Keratinocyte (primary cell): Measurements from ENCODE around the gene CA7. TPM values are rescaled to one million over a fixed set of nuclear protein-coding genes. Genes with fewer than 3 reads are reported as not detected.

ENCODE experiments used
- DNase-seq: peaks from one replicate; pipeline ENCODE4 v3.0.0-alpha.2; 2011; ENCODE audit warnings: low read depth, missing footprints, low spot score
- FAIRE-seq: peaks from 2 replicates; lab custom pipeline; 2011; peaks lifted over from hg19 to GRCh38; lab: Jason Lieb, UNC
- H2AFZ ChIP-seq: 2 replicates; pipeline ENCODE4 v1.6.0; 2012; ENCODE audit warnings: low read length, control low read depth, inconsistent platforms; ENCODE audit not compliant: control insufficient read depth
- H3K27ac ChIP-seq: 2 replicates; pipeline ENCODE4 v1.5.1; 2011; ENCODE audit warnings: low read length; ENCODE audit not compliant: control insufficient read depth, insufficient read depth
- H3K27me3 ChIP-seq: 3 replicates; pipeline ENCODE4 v1.6.0; 2011; ENCODE audit warnings: low read length; ENCODE audit not compliant: control insufficient read depth, insufficient read depth; ENCODE audit errors: extremely low read depth
- H3K36me3 ChIP-seq, 2 experiments: 2 replicates in 1 of 2; 3 replicates in 1 of 2; pipeline ENCODE4 v1.5.1; 2011; ENCODE audit warnings: low read length in 2 of 2, mild to moderate bottlenecking in 1 of 2; ENCODE audit not compliant: control insufficient read depth in 2 of 2, insufficient read depth in 2 of 2; ENCODE audit errors: extremely low read depth in 1 of 2
- H3K4me1 ChIP-seq: 3 replicates; pipeline ENCODE4 v1.5.1; 2011; ENCODE audit warnings: low read length; ENCODE audit not compliant: control insufficient read depth, insufficient read depth; ENCODE audit errors: extremely low read depth
- H3K4me2 ChIP-seq: 3 replicates; pipeline ENCODE4 v1.6.0; 2011; ENCODE audit warnings: low read depth, low read length; ENCODE audit not compliant: control insufficient read depth, insufficient read depth; ENCODE audit errors: extremely low read depth
- H3K4me3 ChIP-seq, 3 experiments: fragments of 200-600 bp in 1 of 3; sonication (generic) in 1 of 3; 2 replicates in 2 of 3; 3 replicates in 1 of 3; pipeline ENCODE4 v1.5.1; 2011 to 2016; ENCODE audit warnings: low read length in 3 of 3, mild to moderate bottlenecking in 3 of 3, control low read depth in 2 of 3, inconsistent platforms in 1 of 3, low read depth in 1 of 3, mixed read lengths in 1 of 3, mixed run types in 1 of 3, moderate library complexity in 1 of 3; ENCODE audit not compliant: control insufficient read depth in 2 of 3, insufficient read depth in 2 of 3; ENCODE audit errors: extremely low read depth in 1 of 3
- H3K79me2 ChIP-seq: 2 replicates; pipeline ENCODE4 v1.6.0; 2012; ENCODE audit warnings: low read length; ENCODE audit not compliant: control insufficient read depth, insufficient read depth
- H3K9ac ChIP-seq: 3 replicates; pipeline ENCODE4 v1.6.0; 2011; ENCODE audit warnings: low read length; ENCODE audit not compliant: control insufficient read depth, insufficient read depth; ENCODE audit errors: extremely low read depth
- H3K9me1 ChIP-seq: 3 replicates; pipeline ENCODE4 v1.6.0; 2011; ENCODE audit warnings: low read length; ENCODE audit not compliant: control insufficient read depth, insufficient read depth; ENCODE audit errors: extremely low read depth
- H3K9me3 ChIP-seq: 2 replicates; pipeline ENCODE4 v1.5.1; 2012; ENCODE audit warnings: low read depth, low read length; ENCODE audit not compliant: control insufficient read depth
- H4K20me1 ChIP-seq: 3 replicates; pipeline ENCODE4 v1.6.0; 2011; ENCODE audit warnings: low read length; ENCODE audit not compliant: control insufficient read depth, insufficient read depth; ENCODE audit errors: extremely low read depth
- CTCF ChIP-seq, 3 experiments: IDR thresholded peaks in 1 of 3; conservative IDR thresholded peaks in 1 of 3; optimal IDR thresholded peaks in 1 of 3; 2 replicates in 2 of 3; 3 replicates in 1 of 3; pipeline versions ENCODE3 to v1.5.1; 2011; ENCODE audit warnings: low read length in 3 of 3, mild to moderate bottlenecking in 3 of 3, moderate library complexity in 2 of 3, control low read depth in 1 of 3, inconsistent platforms in 1 of 3; ENCODE audit not compliant: insufficient read depth in 2 of 3; ENCODE audit errors: extremely low read depth in 1 of 3
- EZH2 ChIP-seq: IDR thresholded peaks from one replicate; pipeline ENCODE4 v1.6.1; 2012; ENCODE audit warnings: inconsistent platforms, mild to moderate bottlenecking, low read length, moderate library complexity
- dilution Hi-C: fragments of 300-500 bp; cut with MboI; formaldehyde crosslinking; loops from one replicate; pipeline ENCODE4 v1.7.0; 2020; ENCODE audit warnings: low sequenced_read_pairs; ENCODE audit not compliant: extremely low pct_ligation_motif_present
- polyA plus RNA-seq, 5 experiments: library from polyadenylated mRNA; depleted of rRNA in 3 of 5; stranded (reverse) in 3 of 5; stranded (forward) in 1 of 5; unstranded in 1 of 5; fragments of >200 nt; gene quantifications; 1 replicate in 1 of 5; 2 replicates in 3 of 5; 3 replicates in 1 of 5; pipeline versions ENCODE4 v1.2.1 to v1.2.3, GENCODE V29; 2011 to 2012; ENCODE audit warnings: missing spikeins in 2 of 5, low read depth in 1 of 5, low replicate concordance in 1 of 5

The CA7 gene
- polyA plus RNA-seq, 1 donor (not counting 4 experiments of a cell fraction or from before 2014, with no cell fraction given) = not detected

- Histone ChIP-seq H3K9me1 (no peaks in the 10 kb centered on the region), H3K27ac (no peak overlapping the region), H2AFZ (no peak overlapping the region), H3K4me3 (no peak overlapping the region), H3K27me3 (no peaks in the 10 kb centered on the region), H3K36me3 (peaks cover 3 to 6% of the 10 kb centered on the region in 2 experiments), H3K4me2 (no peak overlapping the region), H4K20me1 (peaks cover 5% of the 10 kb centered on the region), H3K4me1 (peaks cover 3% of the 10 kb centered on the region), H3K9me3 (no peaks in the 10 kb centered on the region), H3K79me2 (peaks cover 6% of the 10 kb centered on the region), H3K9ac (no peak overlapping the region)
- TF ChIP-seq CTCF (optimal IDR thresholded peaks at IDR 0.05 in 1 of 3, IDR thresholded peaks at IDR 0.05 in 1 of 3, conservative IDR thresholded peaks at IDR 0.05 in 1 of 3; ENCODE audit: extremely low read depth in 1 of 3, insufficient read depth in 2 of 3, low read length in 3 of 3) (no peak), EZH2 (no peak)
- dilution Hi-C loops = no loop called here
- DNase-seq (no peak), FAIRE-seq (no peak)
These were observed 46.6 kb downstream of the CA7 start for GRCh38 chr16:66890799-66891198.

- H3K27ac ChIP-seq = no peak overlapping the region
- H3K79me2 ChIP-seq = peaks cover 5% of the 10 kb centered on the region
- TF ChIP-seq EZH2 (no peak), CTCF (optimal IDR thresholded peaks at IDR 0.05 in 1 of 3, IDR thresholded peaks at IDR 0.05 in 1 of 3, conservative IDR thresholded peaks at IDR 0.05 in 1 of 3; ENCODE audit: extremely low read depth in 1 of 3, insufficient read depth in 2 of 3, low read length in 3 of 3) (no peak)
- H3K4me2 ChIP-seq = no peak overlapping the region
- no peak for FAIRE-seq
- H3K9ac ChIP-seq = no peak overlapping the region
- H4K20me1 ChIP-seq = peaks cover 5% of the 10 kb centered on the region
- H3K36me3 ChIP-seq = peaks cover 1 to 5% of the 10 kb centered on the region in 2 experiments
- no peak overlapping the region for H3K4me3 ChIP-seq
- H2AFZ ChIP-seq = no peak overlapping the region
- dilution Hi-C loops = no loop called here
- no peak for DNase-seq
- no peaks in the 10 kb centered on the region for H3K27me3 ChIP-seq
- H3K4me1 ChIP-seq = peaks cover 8% of the 10 kb centered on the region
- no peaks in the 10 kb centered on the region for H3K9me1 ChIP-seq
- H3K9me3 ChIP-seq = no peaks in the 10 kb centered on the region
These were observed 47.1 kb downstream of the CA7 start for GRCh38 chr16:66891360-66891759.
